NCI-H524 treated with DMSO at 0.1 percent for 48 hours (cell line): ENCODE data around the gene HERC2.
"Not testable (repeated sequence)": the region's sequence is repeated elsewhere in the genome, so short reads cannot be mapped to it uniquely, and the experiment has no call there.

ENCODE experiments used
- DNase-seq: peaks from one replicate; lab custom pipeline; 2025; lab: John Stamatoyannopoulos, UW

Gene HERC2

DNA sequence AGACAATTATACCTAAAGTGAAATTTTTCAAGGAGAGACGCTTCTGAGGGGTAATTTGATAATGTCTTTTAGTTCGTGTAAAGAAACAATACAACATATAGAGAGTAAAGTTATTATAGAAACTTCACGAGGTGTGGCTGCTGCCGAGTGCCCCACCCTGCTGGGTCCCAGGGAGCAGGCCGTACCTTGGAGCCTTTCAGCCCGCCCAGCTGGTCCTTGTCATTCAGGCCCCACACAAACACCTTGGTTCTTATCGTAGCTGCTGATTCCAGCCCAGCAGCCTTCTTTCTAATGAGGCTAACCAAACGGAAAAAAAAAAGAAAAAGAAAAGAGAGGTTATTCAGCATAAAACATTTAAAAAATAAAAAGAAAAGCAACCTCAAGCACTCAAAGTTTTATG lies 139.8 kb downstream of the HERC2 start:
- no peak for DNase-seq

DNA sequence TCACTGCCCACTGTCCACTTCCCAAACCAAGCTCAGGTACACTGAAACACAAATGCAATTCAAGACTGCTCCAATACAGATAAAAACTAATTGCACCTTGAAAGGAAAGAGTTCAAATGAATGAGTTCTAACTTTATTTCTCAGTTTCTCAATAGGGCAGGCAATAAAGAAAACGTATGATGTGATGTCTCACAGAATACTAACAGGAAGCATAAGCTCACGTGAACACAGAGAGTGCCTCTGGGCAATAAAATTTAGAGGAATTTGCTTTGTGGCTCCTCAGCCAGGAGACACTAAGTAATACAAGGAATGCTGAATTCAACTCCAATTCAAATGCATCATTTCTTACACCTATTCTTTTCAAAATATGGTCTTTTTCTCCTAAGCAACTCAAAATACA lies 140.6 kb downstream of the HERC2 start:
- DNase-seq: no peak

DNA sequence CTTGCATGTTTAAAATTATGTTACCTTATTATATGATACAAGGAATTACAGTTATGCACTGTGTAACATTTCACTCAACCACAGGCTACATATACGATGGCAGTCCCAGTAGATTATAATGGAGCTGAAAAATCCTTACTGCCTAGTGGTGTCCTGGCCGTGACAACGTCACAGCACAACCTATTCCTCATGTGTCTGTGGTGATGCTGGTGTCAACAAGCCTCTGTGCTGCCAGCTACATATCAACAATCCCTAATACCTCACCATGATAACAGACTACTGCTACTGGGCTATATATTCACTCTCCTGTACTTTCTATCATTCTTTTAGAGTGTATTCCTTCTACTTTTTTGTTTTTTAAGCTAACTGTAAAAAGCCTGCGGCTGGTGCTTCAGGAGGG lies 142.7 kb downstream of the HERC2 start:
- no peak for DNase-seq

DNA sequence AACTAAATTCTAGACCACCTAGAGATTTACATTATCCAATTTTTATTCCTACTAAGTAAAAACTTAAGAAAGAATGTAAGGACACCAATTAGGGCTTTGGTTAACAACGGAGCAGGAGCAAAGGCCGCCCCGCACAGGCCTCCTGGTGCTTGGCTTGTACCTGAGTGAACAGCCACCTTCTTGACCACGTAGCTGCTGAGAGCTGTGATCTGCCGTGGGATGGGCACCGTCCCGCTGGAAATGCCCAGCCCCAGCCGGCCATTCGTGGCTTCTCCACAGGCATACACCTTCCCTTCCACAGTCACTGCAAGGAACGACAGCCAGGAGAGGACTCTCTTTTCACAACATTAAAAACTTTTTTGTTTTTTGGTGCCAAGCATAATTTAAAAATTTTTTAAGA lies 143.3 kb downstream of the HERC2 start:
- no peak for DNase-seq

DNA sequence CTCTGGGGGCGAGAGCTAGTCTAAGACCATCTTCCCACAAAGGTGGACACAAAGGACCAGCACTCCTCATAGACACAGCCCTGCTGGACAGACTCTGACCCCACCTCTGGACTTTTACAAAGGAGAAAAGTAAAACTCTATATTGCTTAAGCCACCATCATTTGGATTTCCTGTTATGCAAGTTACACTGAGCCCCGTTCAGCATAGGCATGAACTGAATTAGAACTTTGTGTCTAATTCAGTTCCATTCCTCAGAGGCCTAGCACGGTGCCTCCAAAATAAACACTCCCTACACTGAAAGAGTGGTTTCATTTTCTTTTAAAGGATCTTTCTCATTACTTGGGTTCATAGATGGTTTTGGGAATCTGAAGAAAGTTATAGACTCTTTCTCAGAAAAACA lies 143.7 kb downstream of the HERC2 start:
- no peak for DNase-seq

DNA sequence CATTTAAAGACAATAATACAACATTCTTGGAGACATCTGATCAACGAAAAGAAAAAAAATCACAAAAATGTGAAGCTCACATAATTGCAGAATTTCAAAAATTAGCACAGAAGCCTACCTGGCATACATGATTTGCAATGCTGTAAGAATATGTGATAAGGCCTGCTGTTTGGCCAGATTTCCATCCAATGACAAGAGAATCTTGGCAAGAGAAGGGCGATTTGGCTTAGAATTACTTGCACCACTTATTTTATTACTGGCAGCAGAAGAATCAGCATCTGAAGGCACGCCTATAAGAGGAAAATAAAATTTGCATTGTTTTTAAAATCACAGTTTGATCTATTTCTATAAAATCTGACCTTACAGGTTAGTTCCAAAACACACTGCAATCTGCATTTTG lies 152.6 kb downstream of the HERC2 start:
- DNase-seq: no peak

DNA sequence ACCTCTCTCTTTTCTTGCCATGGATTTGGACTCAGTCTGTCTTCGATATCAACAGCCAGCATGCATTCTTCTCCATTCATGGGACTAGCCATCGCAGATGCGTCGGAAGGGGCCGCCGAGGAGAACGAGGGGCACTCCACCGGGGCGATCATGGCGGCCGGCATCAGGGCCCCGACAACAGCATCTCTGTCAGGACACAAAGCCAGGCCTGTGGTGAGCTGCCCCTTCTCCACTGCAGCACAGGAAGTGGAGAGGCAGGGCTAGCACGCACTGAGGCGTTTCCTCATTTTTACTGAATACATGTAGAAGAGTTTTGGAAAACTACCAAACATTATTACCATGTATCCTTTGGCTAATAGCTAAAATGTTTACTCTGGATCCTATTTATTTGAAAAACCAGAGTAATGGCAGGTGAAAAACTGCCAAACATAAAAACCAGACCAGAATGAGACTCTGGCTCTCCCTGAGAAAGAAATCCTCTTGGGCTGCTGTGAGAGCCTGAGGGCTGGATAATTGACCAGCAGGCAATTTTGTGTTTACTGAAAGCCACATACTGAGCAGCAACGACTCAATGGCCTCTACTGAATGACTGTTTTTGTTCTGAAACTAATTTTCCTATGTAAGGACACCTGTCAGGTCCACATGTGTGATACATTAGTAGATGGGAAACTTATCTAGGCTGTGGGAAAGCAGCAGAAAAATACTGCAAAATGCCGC lies 153.4 kb downstream of the HERC2 start:
- not testable (repeated sequence) for DNase-seq

DNA sequence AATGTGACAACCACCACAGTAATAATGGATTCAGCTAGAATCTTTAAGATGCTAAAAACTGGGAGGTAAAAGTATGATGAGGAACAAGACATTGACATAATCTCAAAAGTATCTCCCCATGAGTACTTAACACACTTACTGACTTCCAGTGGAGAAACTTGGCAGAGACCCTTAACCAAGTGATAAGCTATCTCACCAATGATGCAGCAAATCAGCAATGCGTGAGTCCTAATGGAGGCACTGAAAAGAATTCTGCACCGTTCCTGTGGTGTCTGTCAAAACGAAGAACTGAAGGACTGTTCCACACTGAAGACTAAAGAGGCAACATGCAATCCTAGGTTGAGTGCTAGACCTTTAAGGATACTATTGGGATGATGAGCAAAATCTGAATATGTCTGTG lies 154.9 kb downstream of the HERC2 start:
- DNase-seq: no peak

DNA sequence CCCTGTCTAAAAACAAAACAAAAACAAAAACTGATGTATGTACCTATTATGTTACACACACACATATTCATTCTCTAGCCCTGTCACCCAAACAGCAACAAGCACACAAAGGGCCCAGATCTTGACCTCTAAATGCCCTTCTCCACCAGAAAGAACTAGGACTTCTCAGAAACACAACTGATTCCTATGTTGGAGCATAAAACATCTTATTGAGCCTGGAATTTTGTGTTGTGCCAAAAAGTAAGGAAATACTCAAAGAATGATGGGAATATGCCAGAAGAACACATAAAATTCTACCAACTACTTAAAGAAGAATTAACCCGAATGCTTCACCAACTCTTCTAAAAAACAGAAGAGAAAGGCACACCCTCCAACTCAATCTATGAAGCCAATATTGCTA lies 156.2 kb downstream of the HERC2 start:
- no peak for DNase-seq

DNA sequence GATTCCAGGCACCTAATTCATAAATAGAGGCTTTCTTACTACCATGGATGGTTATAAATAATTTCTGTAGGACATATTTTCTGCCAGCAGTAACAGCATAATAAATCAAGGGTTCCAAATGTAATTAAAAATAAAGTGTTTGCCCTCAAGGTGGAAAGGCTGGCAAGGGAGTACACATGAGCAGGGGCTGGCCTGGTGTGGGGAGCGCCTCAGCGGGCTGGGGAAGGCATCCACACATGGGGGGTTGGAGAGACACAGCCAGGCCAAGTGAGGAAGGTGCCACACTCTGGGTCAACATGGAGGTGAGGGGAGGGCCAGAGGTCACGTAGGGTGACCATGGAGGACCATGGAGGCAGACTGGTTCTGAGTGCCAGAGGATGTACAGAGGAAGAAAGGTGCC lies 157.1 kb downstream of the HERC2 start:
- no peak for DNase-seq

DNA sequence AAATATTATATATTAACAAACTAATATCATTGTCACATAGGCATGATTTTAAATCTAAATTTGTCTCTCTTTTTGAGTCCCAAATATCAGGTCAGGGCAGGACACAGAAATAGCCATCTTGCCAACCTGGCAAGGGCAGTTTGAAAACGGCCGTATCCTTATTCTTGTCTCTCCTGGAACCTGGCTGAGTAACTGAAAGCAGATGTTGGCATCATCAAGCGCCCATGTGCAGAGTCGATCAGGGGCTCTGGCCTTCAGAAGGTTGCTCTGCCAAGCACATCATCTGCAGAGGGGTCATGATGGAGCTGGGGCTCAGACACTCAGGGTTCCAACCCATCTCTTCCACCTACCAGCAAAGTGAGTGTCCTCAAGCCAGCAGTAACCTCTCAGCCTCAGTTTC lies 167.7 kb downstream of the HERC2 start:
- DNase-seq: no peak

DNA sequence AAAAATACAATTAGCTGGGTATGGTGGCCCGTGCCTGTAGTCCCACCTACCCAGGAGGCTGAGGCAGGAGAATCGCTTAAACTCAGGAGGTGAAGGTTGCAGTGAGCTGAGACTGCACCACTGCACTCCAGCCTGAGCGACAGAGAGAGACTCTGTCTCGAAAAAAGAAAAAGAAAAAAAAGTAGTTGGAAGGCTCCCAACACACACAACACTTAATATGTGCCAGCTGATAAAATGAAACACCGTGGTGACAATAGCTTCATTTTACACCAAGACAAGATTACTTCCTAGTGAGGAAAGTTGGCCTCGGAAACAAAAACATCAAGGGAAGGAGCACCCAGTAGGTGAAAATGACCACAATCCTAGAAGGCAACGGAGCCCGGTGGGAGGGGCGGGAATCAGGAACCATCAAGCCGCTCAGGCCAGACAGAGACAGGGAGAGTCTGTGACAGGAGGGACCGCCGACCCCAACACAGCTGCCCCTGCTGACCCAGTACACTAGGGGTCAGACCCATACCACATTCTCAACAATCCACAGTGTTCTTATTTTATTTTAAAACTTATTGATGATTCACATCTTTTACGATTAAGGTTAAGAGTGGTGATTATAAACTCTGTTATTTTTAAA lies 168.4 kb downstream of the HERC2 start:
- DNase-seq: no peak

DNA sequence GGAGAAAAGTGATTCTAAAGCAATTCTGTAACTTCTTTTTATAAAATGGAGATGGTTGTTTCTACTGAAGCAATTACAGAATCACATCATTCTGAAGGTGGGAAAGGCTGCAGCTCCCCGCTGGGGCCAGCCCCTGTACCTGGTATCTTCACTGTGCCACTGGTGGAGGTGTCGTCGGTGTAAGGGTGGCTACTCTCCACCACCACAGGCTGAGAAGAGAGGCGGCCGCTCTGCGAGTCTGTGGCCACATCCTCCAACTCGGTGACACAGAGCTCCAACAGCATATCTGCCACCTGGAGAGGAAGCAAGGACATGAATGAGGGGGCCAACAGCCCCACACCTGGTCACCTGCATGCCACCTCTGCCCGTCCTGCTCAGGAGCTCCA lies 169.4 kb downstream of the HERC2 start:
- DNase-seq: not testable (repeated sequence)

DNA sequence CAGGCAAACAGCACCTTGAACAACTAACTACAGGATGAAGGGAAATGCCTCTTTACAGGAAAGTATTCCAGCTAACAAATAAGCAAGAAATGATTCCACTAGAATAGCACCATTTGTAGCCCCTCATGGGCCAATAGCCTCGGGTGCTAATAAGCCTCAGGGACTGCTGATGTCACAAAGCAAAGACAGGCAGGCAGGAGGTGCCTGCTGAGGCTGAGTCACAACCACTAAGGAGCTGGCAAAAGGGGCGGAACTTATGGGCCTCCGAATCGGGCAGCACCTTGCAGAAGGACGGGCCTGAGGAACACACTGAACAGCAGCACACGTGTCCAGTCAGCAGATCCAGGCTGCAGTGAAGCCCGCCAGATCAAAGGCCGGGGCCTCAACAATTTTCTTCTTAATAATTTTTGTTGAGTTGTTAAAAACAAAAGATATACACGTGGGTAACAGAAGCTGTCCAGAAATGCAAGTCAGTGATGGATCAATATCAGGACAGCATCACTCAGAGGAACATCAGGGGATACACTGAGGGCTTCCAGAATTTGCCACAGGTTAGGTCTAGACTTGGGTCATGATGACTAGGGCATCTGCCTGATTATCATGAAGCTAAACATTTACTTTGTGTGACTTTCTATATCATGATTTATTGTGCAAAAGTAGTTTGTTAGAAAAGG lies 170.0 kb downstream of the HERC2 start:
- not testable (repeated sequence) for DNase-seq

DNA sequence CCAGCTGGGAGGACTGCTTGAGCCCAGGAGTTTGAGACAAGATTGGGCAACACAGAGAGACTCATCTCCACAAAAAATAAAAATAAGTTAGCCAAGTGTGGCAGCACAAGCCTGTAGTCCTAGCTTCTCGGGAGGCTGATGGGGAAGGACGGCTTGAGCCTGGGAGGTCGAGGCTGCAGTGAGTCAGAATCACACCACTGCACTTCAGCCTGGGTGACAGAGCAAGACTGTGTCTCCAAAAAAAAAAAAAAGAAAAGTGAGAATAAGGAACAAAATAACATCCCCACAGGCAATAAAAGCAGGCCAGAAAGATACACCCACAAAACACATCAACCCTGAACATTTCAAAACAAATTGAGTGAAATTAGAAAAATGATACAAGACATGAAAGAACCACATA lies 174.2 kb downstream of the HERC2 start:
- DNase-seq: no peak

DNA sequence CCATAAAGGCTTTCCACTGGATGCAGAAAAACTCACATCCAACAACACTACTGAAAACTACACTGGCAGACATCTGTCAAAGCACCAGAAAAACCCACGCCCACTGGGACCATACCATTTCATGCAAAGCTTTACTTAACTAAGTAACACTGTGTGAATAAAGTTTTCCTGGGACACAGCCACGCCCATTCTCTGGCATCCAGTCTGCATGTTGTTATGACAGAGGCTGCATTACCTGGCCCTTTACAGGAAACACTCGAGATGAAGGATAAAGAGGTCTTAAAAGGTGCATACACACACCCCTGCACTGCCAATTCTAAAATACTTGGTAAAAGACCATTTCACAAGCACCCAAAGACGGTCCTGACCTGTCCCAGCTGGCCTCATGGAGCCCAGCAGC lies 176.6 kb downstream of the HERC2 start:
- not testable (repeated sequence) for DNase-seq

DNA sequence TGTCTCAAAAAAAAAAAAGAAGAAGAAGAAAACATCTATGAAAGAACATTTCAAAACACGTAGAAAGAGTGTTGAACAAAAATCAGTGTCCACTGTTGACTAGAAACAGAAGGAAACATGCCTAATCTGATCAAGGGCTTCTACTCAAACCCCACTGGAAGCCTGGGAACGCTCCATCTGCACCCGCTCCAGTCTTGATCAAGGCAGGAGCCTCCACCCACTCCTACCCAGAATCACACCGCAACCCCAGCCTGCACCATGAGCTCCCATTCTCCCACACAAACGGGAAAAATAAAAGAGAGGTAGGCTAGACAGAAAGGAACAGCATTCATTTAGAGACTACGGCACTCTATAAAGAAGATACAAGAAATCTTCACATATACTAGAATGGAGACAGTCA lies 181.9 kb downstream of the HERC2 start:
- no peak for DNase-seq

DNA sequence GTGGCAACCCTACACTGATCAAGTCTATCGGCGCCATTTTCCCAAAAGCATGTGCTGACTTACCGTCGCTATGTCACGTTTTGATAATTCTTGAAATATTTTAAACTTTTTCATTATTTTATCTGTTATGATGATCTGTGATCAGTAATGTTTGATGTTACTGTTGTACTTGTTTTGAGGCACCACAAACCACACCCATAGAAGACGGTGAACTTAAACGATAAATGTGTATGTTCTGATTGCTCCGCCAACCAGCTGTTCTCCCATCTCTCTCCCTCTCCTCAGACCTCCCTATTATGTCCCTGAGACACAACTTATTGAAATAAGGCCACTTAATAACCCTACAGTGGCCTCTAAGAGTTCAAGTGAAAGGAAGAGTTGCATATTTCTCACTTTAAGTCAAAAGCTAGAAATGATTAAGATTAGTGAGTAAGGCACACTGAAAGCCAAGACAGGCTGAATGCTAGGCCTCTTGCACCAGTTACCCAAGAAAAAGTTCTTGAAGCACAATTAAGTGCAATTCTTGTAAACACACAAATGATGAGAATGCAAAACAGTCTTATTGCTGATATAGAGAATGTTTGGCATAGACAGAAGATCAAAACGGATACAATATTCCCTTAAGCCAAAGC lies 184.5 kb downstream of the HERC2 start:
- DNase-seq: not testable (repeated sequence)

DNA sequence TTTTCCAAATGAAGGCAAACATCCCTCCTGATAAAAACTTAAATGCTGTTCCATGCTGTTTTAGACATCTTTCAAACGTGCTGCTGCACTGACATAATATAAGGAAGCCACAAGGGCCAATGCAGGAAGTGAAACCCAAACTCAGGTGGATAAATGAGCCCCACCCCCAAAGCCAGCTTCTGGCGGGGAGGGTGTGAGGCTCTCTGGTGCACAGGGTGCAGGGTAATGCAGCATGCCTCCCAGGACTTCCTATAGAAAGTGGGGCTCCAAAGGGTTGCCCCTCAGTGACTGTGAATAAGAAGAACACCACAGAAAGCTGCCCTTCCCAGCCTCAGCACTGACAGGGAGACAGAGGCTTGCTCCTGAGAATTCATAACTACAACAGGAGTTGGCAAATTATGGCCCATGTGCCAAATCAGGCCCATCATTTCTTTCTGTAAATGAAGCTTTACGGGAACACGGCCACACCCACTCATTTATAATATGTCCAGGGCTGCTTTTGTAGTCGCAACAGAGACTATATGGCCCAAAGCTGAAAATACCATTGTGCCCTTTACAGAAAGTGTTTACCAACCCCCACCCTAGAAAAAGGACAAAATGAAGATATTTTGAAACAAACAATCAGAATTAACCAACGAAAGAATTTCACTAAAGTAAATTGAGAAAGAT lies 185.6 kb downstream of the HERC2 start:
- DNase-seq: not testable (repeated sequence)

DNA sequence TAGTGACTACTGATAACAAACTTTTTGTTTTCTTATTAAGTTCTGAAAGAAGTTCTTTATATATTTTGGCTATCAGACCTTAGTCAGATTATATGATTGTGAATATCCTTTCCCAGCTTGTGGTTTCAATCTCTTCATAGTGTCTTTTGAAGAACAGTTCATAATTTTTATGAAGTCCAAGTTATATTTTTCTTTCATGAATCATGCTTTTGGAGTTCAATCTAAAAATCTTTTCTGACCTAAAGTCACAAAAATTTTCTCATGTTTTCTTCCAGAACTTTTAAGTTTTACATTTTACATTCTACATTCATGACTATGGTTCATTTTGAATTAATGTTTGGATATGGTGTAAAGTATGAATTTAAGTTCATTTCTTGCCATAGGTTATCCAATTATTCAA lies 188.7 kb downstream of the HERC2 start:
- no peak for DNase-seq

DNA sequence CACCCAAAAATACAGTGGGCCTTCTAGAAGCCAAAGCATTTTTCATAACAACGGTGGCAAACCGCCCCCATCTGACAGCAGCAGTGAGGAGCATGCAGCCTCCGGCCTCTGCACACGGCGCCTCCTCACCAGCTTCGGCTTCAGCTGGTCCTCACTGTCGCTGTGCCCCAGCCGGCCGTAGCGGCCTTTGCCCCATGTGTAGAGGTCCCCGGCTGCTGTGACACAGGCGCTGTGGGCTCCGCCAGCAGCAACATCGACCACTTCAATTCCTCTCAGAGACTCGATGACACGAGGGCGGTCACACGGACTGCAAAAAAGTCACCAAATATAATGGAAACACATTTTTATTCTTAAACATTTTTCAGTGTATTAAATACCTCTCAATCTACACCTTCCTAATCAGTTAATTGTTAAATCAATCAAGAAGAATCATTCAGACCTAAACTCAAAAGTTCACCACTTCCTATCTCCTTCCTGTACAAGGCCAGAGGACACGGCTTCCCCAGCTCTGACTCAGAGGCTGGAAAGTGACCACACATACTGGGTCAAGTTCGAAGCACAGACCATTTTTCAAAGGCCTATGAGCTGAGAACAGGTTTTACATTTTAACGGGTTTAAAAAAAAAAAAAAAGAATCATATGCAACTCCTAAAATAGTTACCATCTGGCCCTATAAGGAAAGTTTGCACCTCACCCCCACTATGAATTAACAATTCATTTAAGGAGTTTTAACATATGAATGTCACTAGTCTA lies 189.3 kb downstream of the HERC2 start:
- DNase-seq: no peak

DNA sequence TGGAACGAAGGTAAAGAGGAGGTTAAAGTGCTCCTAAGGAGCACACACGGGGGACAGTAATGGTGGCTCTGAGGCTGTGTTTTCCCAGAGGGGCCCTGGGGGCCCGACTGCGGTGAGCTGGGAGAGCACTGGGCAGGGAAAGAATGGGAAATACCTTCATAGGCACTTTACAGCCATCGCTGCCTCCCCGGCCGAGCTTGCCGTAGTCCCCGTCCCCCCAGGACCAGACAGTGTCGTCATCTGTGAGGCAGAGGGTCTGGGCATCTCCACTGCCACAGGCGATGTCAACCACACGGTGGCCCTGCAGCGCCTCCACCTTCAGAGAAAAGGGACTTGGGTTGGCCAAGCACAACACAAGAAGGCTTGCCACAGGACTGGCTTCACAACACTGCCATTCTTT lies 190.0 kb downstream of the HERC2 start:
- no peak for DNase-seq
